Activated naive CD8-positive, alpha-beta T cell treated with anti-CD3 and anti-CD28 coated beads, Interleukin-2, amount 50 U/mL, for 24 hours (primary cell): Measurements from ENCODE around the gene USP32.
A peak's percentile ranks its signal among the peaks of the same experiment; 100 is the strongest.
"Not testable (repeated sequence)": the region's sequence is repeated elsewhere in the genome, so short reads cannot be mapped to it uniquely, and the experiment has no call there.

Experiments used
- ATAC-seq: fragments of 150-1000 bp; cut with Tn5 transposase; one replicate; pipeline ENCODE4 v1.10.0; 2021
- DNase-seq: peaks from one replicate; pipeline ENCODE4 v3.0.0; 2021
- H3K27ac Mint-ChIP-seq: one replicate; pipeline ENCODE4 v1.8.0; 2021; ENCODE audit warnings: mild to moderate bottlenecking, mixed read lengths
- H3K27me3 Mint-ChIP-seq: one replicate; pipeline ENCODE4 v1.8.0; 2021; ENCODE audit warnings: mixed read lengths
- H3K36me3 Mint-ChIP-seq: one replicate; pipeline ENCODE4 v1.8.0; 2021; ENCODE audit warnings: low read depth, mixed read lengths
- H3K4me1 Mint-ChIP-seq: one replicate; pipeline ENCODE4 v1.8.0; 2021; ENCODE audit warnings: mixed read lengths
- H3K4me3 Mint-ChIP-seq: one replicate; pipeline ENCODE4 v1.8.0; 2021; ENCODE audit warnings: mild to moderate bottlenecking, moderate library complexity, mixed read lengths
- H3K9me3 Mint-ChIP-seq: one replicate; pipeline ENCODE4 v1.8.0; 2021; ENCODE audit warnings: mixed read lengths

Gene USP32

GRCh38 chr17:60323754-60324153 lies 68.2 kb downstream of the USP32 start:
- Mint-ChIP-seq H3K27ac (no peak overlapping the region), H3K36me3 (peaks cover 9% of the 10 kb centered on the region), H3K27me3 (no peaks in the 10 kb centered on the region), H3K9me3 (no peaks in the 10 kb centered on the region), H3K4me1 (peaks cover 4% of the 10 kb centered on the region), H3K4me3 (no peak overlapping the region)
- no peak for ATAC-seq
- no peak for DNase-seq

DNA sequence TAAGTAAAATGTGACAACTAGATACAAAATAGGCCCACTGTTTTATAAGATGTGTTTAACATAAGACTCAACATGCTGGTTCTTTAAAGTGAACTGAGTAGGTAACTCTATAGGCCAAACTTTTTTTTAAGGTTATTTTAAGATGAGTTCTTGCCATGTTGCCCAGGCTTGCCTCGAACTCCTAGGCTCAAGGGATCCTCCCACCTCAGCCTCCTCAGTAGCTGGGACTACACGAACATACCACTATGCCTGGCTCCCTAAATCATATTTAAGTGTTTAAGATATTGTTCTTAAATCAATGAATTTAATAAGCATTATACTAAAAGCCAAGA lies 69.9 kb downstream of the USP32 start:
- no peaks in the 10 kb centered on the region for H3K9me3 Mint-ChIP-seq
- no peak overlapping the region for H3K4me3 Mint-ChIP-seq
- no peak for ATAC-seq
- DNase-seq = no peak
- H3K27me3 Mint-ChIP-seq = no peaks in the 10 kb centered on the region
- H3K36me3 Mint-ChIP-seq = peaks cover 6% of the 10 kb centered on the region
- H3K4me1 Mint-ChIP-seq = peaks cover 4% of the 10 kb centered on the region
- no peak overlapping the region for H3K27ac Mint-ChIP-seq

- DNase-seq (no peak), ATAC-seq (no peak)
- peaks cover 3% of the 10 kb centered on the region for H3K36me3 Mint-ChIP-seq
- H3K27me3 Mint-ChIP-seq = no peaks in the 10 kb centered on the region
- H3K27ac Mint-ChIP-seq = no peak overlapping the region
- peaks cover 4% of the 10 kb centered on the region for H3K4me1 Mint-ChIP-seq
- H3K9me3 Mint-ChIP-seq = no peaks in the 10 kb centered on the region
- H3K4me3 Mint-ChIP-seq = no peak overlapping the region
These were observed 70.4 kb downstream of the USP32 start for GRCh38 chr17:60321336-60322055.

DNA sequence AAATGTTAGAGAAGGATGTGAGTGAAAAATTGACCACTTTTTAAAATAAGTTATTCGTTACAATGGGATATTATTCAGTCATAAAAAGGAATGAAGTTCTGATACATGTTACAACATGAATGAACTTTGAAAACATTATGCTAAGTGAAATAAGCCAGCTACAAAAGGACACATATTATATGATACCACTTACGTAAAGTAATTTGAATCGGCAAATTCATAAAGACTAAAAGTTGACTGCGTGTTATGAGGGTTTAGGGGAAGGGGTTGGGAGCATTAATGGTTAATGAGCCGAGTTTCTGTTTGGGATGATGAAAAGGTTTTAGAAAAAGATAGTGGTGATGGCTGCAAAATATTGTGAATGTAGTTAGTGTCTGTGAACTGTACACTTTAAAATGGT lies 73.1 kb downstream of the USP32 start:
- no peak for ATAC-seq
- no peaks in the 10 kb centered on the region for H3K9me3 Mint-ChIP-seq
- H3K27me3 Mint-ChIP-seq = no peaks in the 10 kb centered on the region
- H3K36me3 Mint-ChIP-seq = peaks cover 5% of the 10 kb centered on the region
- H3K27ac Mint-ChIP-seq = no peak overlapping the region
- DNase-seq = no peak
- H3K4me1 Mint-ChIP-seq = peaks cover 16% of the 10 kb centered on the region
- H3K4me3 Mint-ChIP-seq = no peak overlapping the region

- H3K9me3 Mint-ChIP-seq = no peaks in the 10 kb centered on the region
- H3K27ac Mint-ChIP-seq = no peak overlapping the region
- no peak for DNase-seq
- H3K27me3 Mint-ChIP-seq = no peaks in the 10 kb centered on the region
- ATAC-seq = no peak
- H3K4me3 Mint-ChIP-seq = no peak overlapping the region
- peaks cover 19% of the 10 kb centered on the region for H3K4me1 Mint-ChIP-seq
- H3K36me3 Mint-ChIP-seq = peaks cover 5% of the 10 kb centered on the region
These were observed 73.6 kb downstream of the USP32 start for GRCh38 chr17:60318326-60318725.

DNA sequence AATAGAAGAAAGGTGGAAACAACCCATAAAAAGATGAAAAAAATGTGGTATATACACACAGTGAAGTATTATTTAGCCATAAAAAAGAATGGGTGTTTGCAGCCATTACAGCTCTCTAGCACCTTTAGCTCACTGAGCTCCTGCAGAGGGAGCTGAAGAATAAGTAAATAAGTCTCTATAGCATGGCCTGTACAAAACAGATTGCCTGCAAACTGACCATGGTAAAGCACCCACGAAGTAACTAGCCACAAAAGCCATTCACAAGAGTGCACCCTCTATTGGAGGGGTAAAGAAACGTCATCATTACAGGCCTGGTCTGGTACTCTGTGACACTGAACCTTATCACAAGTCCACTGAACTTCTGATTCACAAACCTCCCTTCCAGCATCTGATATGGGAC lies 76.3 kb downstream of the USP32 start:
- ATAC-seq = no peak
- no peaks in the 10 kb centered on the region for H3K27me3 Mint-ChIP-seq
- no peak for DNase-seq
- H3K27ac Mint-ChIP-seq = no peak overlapping the region
- H3K4me1 Mint-ChIP-seq = peaks cover 14% of the 10 kb centered on the region
- no peaks in the 10 kb centered on the region for H3K9me3 Mint-ChIP-seq
- peaks cover 5% of the 10 kb centered on the region for H3K36me3 Mint-ChIP-seq
- no peak overlapping the region for H3K4me3 Mint-ChIP-seq

GRCh38 chr17:60314900-60315299 lies 77.0 kb downstream of the USP32 start:
- not testable (repeated sequence) for H3K4me3 Mint-ChIP-seq

DNA sequence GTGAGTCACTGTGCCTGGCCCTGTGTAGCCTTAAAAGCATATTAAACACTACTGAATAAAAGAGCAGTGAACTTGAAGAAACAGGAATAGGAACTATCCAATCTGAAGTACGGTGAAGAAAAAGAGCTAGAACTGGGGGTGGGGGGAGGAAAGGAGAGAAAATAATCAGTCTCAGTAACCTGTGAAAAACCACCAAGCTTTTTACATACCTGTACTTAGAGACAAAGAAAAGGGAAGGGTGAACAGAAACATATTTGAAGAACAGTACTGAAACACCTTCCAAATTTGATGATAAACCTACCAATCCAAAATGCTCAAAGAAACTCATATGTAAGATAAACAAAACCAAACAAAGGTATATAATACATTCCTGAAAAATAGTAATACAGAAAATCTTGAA lies 77.5 kb downstream of the USP32 start:
- Mint-ChIP-seq H3K36me3 (peaks cover 5% of the 10 kb centered on the region), H3K9me3 (no peaks in the 10 kb centered on the region), H3K27me3 (no peaks in the 10 kb centered on the region), H3K27ac (peak overlapping the region; percentile 21), H3K4me1 (peaks cover 14% of the 10 kb centered on the region), H3K4me3 (no peak overlapping the region)
- ATAC-seq = no peak
- no peak for DNase-seq

More at GRCh38 chr17:60314900-60315299, 77.0 kb downstream of the USP32 start:
- ATAC-seq (peak; percentile 54), DNase-seq (peak; percentile 10)
- not testable (repeated sequence) for H3K36me3 Mint-ChIP-seq, H3K9me3 Mint-ChIP-seq, H3K27me3 Mint-ChIP-seq
- peaks cover 14% of the 10 kb centered on the region for H3K4me1 Mint-ChIP-seq
- H3K27ac Mint-ChIP-seq = peak overlapping the region; percentile 21

- peaks cover 14% of the 10 kb centered on the region for H3K4me1 Mint-ChIP-seq
- DNase-seq (no peak), ATAC-seq (no peak)
- H3K9me3 Mint-ChIP-seq = no peaks in the 10 kb centered on the region
- peaks cover 11% of the 10 kb centered on the region for H3K36me3 Mint-ChIP-seq
- H3K4me3 Mint-ChIP-seq = no peak overlapping the region
- no peaks in the 10 kb centered on the region for H3K27me3 Mint-ChIP-seq
- no peak overlapping the region for H3K27ac Mint-ChIP-seq
These were observed 80.0 kb downstream of the USP32 start for GRCh38 chr17:60311936-60312335.

GRCh38 chr17:60311186-60311585 lies 80.7 kb downstream of the USP32 start:
- DNase-seq = no peak
- Mint-ChIP-seq H3K9me3 (no peaks in the 10 kb centered on the region), H3K27ac (no peak overlapping the region), H3K27me3 (no peaks in the 10 kb centered on the region), H3K4me1 (peaks cover 14% of the 10 kb centered on the region), H3K36me3 (peaks cover 10% of the 10 kb centered on the region), H3K4me3 (no peak overlapping the region)
- no peak for ATAC-seq

- Mint-ChIP-seq H3K27ac (peak overlapping the region; percentile 73), H3K4me3 (peak overlapping the region; percentile 25), H3K36me3 (peaks cover 12% of the 10 kb centered on the region), H3K27me3 (no peaks in the 10 kb centered on the region), H3K9me3 (no peaks in the 10 kb centered on the region), H3K4me1 (peaks cover 26% of the 10 kb centered on the region)
- peak; percentile 94 for ATAC-seq
- DNase-seq = peak; percentile 19
These were observed 86.8 kb downstream of the USP32 start for GRCh38 chr17:60305141-60305540.

DNA sequence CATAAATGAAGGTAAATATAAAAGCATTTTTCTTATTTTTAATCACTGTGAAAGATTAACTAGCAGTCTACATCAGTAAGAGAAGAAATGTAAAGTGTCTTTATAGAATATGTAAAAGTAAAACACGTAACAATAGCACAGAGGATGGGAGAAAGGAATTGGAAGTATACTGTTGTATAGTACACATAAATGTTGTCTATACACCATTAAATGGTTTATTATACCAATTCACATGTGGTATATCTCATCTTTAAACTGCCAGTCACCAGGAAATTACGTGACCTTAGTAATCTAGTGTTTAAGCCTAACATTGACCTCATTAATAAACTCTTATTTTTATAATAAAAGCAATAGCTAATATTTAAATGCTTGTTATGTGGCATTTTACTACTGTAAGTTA lies 87.4 kb downstream of the USP32 start:
- Mint-ChIP-seq H3K36me3 (peaks cover 12% of the 10 kb centered on the region), H3K27ac (no peak overlapping the region), H3K9me3 (no peaks in the 10 kb centered on the region), H3K4me3 (no peak overlapping the region), H3K4me1 (peaks cover 26% of the 10 kb centered on the region), H3K27me3 (no peaks in the 10 kb centered on the region)
- no peak for DNase-seq
- ATAC-seq = no peak

GRCh38 chr17:60303406-60304099 lies 88.4 kb downstream of the USP32 start:
- DNase-seq (no peak), ATAC-seq (no peak)
- H3K27ac Mint-ChIP-seq = peak overlapping the region; percentile 6
- no peaks in the 10 kb centered on the region for H3K9me3 Mint-ChIP-seq
- H3K36me3 Mint-ChIP-seq = peaks cover 8% of the 10 kb centered on the region
- no peaks in the 10 kb centered on the region for H3K27me3 Mint-ChIP-seq
- H3K4me1 Mint-ChIP-seq = peaks cover 26% of the 10 kb centered on the region
- H3K4me3 Mint-ChIP-seq = peak overlapping the region; percentile 7

DNA sequence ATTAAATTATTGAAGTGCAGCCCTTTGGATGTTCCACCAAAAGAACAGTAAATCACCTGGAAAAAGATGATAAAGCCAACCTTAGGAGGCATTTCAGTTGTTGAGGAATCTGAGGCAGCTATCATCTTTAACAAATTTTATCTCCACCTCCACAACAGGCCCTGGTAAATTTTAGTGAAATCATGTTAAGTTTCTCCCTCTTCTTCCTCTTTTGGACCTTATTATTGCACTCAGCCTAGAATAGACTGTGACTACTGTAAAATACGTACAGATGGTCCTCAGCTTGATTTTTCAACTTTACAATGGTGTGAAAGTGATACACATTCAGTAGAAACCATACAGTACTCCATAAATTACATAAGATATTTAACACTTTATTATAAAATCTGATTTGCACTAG lies 90.3 kb downstream of the USP32 start:
- Mint-ChIP-seq H3K4me3 (no peak overlapping the region), H3K27ac (no peak overlapping the region), H3K4me1 (peaks cover 26% of the 10 kb centered on the region), H3K27me3 (no peaks in the 10 kb centered on the region), H3K36me3 (peaks cover 6% of the 10 kb centered on the region), H3K9me3 (no peaks in the 10 kb centered on the region)
- DNase-seq (no peak), ATAC-seq (no peak)

DNA sequence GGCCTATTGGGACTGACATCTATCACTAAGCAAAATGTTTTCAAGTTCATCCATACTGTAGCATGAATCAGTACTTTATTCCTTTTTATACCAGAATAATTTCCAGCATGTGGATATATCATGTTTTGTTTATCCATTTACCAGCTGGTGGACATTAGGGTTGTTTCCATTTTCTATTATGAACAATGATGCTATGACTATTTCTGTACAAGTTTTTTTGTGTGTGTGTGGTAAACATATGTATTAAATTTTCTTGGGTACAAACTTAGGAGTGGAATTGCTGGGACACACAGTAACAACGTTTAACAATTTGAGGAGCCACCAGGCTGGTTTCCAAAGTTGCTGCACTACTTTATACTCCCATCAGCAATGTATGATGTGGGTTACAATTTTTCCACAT lies 91.0 kb downstream of the USP32 start:
- no peak overlapping the region for H3K4me3 Mint-ChIP-seq
- H3K27ac Mint-ChIP-seq = no peak overlapping the region
- no peaks in the 10 kb centered on the region for H3K27me3 Mint-ChIP-seq
- H3K4me1 Mint-ChIP-seq = peaks cover 26% of the 10 kb centered on the region
- no peak for ATAC-seq
- no peak for DNase-seq
- no peaks in the 10 kb centered on the region for H3K9me3 Mint-ChIP-seq
- peaks cover 6% of the 10 kb centered on the region for H3K36me3 Mint-ChIP-seq
